ENCODE measurements around the gene GALNT13. TPM values are rescaled to one million over a fixed set of nuclear protein-coding genes. Genes with fewer than 3 reads are reported as not detected.

Gene GALNT13
- total and polyA plus RNA-seq, 2 donors (not counting 1 experiment from before 2014, with no cell fraction given): 0.17 TPM; not detected in 1

- Histone ChIP-seq H3K4me3 (replicated peaks in 1 of 4; ENCODE audit: control extremely low read depth in 1 of 4, insufficient read depth in 1 of 4, low read depth in 3 of 4, low read length in 4 of 4) (no peak overlapping the region), H3K27ac (ENCODE audit: insufficient read depth, low read length) (no peak overlapping the region), H4K20me1 (ENCODE audit: control insufficient read depth, extremely low read depth, insufficient read depth, low read length) (no peaks in the 10 kb centered on the region), H3K27me3 (ENCODE audit: control insufficient read depth, insufficient read depth, low read length) (no peaks in the 10 kb centered on the region), H3K36me3 (ENCODE audit: control insufficient read depth, insufficient read depth, low read length) (no peaks in the 10 kb centered on the region), H2AFZ (ENCODE audit: low read length) (no peak overlapping the region), H3K9me3 (ENCODE audit: control insufficient read depth, insufficient read depth, low read depth, low read length) (no peaks in the 10 kb centered on the region), H3K4me2 (ENCODE audit: extremely low read depth, insufficient read depth, low read length) (no peak overlapping the region), H3K79me2 (ENCODE audit: control insufficient read depth, insufficient read depth, low read length) (no peaks in the 10 kb centered on the region), H3K4me1 (ENCODE audit: control insufficient read depth, extremely low read depth, insufficient read depth, low read length) (no peaks in the 10 kb centered on the region), H3K9ac (ENCODE audit: insufficient read depth, low read length) (no peak overlapping the region)
- TF ChIP-seq CTCF (conservative IDR thresholded peaks at IDR 0.05 in 1 of 2, IDR thresholded peaks at IDR 0.05 in 1 of 2; ENCODE audit: low read depth in 1 of 2, low read length in 2 of 2): no peak
- TF ChIP-seq EZH2 (IDR thresholded peaks at IDR 0.05; ENCODE audit: low read length, missing control alignments): no peak
- no peak for DNase-seq (ENCODE audit: low read depth in 2 of 2)
These were observed 361.5 kb downstream of the GALNT13 start for GRCh38 chr2:154233231-154233630.

GRCh38 chr2:154238252-154238651, 366.5 kb downstream of the GALNT13 start:
- Histone ChIP-seq H3K36me3 (ENCODE audit: control insufficient read depth, insufficient read depth, low read length) (no peaks in the 10 kb centered on the region), H3K27ac (ENCODE audit: insufficient read depth, low read length) (no peak overlapping the region), H3K9ac (ENCODE audit: insufficient read depth, low read length) (no peak overlapping the region), H2AFZ (ENCODE audit: low read length) (no peak overlapping the region), H3K9me3 (ENCODE audit: control insufficient read depth, insufficient read depth, low read depth, low read length) (no peaks in the 10 kb centered on the region), H3K4me3 (replicated peaks in 1 of 4; ENCODE audit: control extremely low read depth in 1 of 4, insufficient read depth in 1 of 4, low read depth in 3 of 4, low read length in 4 of 4) (no peak overlapping the region), H3K4me2 (ENCODE audit: extremely low read depth, insufficient read depth, low read length) (no peak overlapping the region), H3K4me1 (ENCODE audit: control insufficient read depth, extremely low read depth, insufficient read depth, low read length) (no peaks in the 10 kb centered on the region), H3K79me2 (ENCODE audit: control insufficient read depth, insufficient read depth, low read length) (no peaks in the 10 kb centered on the region), H3K27me3 (ENCODE audit: control insufficient read depth, insufficient read depth, low read length) (no peaks in the 10 kb centered on the region), H4K20me1 (ENCODE audit: control insufficient read depth, extremely low read depth, insufficient read depth, low read length) (no peaks in the 10 kb centered on the region)
- no peak for TF ChIP-seq EZH2 (IDR thresholded peaks at IDR 0.05; ENCODE audit: low read length, missing control alignments)
- no peak for TF ChIP-seq CTCF (conservative IDR thresholded peaks at IDR 0.05 in 1 of 2, IDR thresholded peaks at IDR 0.05 in 1 of 2; ENCODE audit: low read depth in 1 of 2, low read length in 2 of 2)
- DNase-seq (ENCODE audit: low read depth in 2 of 2): no peak

- Histone ChIP-seq H3K4me3 (replicated peaks in 1 of 4; ENCODE audit: control extremely low read depth in 1 of 4, insufficient read depth in 1 of 4, low read depth in 3 of 4, low read length in 4 of 4) (no peak overlapping the region), H3K9me3 (ENCODE audit: control insufficient read depth, insufficient read depth, low read depth, low read length) (no peaks in the 10 kb centered on the region), H3K9ac (ENCODE audit: insufficient read depth, low read length) (no peak overlapping the region), H3K4me2 (ENCODE audit: extremely low read depth, insufficient read depth, low read length) (no peak overlapping the region), H3K79me2 (ENCODE audit: control insufficient read depth, insufficient read depth, low read length) (no peaks in the 10 kb centered on the region), H4K20me1 (ENCODE audit: control insufficient read depth, extremely low read depth, insufficient read depth, low read length) (no peaks in the 10 kb centered on the region), H3K27me3 (ENCODE audit: control insufficient read depth, insufficient read depth, low read length) (no peaks in the 10 kb centered on the region), H3K27ac (ENCODE audit: insufficient read depth, low read length) (no peak overlapping the region), H2AFZ (ENCODE audit: low read length) (no peak overlapping the region), H3K36me3 (ENCODE audit: control insufficient read depth, insufficient read depth, low read length) (no peaks in the 10 kb centered on the region), H3K4me1 (ENCODE audit: control insufficient read depth, extremely low read depth, insufficient read depth, low read length) (no peaks in the 10 kb centered on the region)
- DNase-seq (ENCODE audit: low read depth in 2 of 2): no peak
- TF ChIP-seq EZH2 (IDR thresholded peaks at IDR 0.05; ENCODE audit: low read length, missing control alignments) (no peak), CTCF (conservative IDR thresholded peaks at IDR 0.05 in 1 of 2, IDR thresholded peaks at IDR 0.05 in 1 of 2; ENCODE audit: low read depth in 1 of 2, low read length in 2 of 2) (no peak)
These were observed 368.6 kb downstream of the GALNT13 start for GRCh38 chr2:154240316-154240715.

Measured in fibroblast of lung (primary cell).